ENCODE measurements around the gene TENM3. TPM values are rescaled to one million over a fixed set of nuclear protein-coding genes. Genes with fewer than 3 reads are reported as not detected.

Gene TENM3
- total RNA-seq, 1 experiment from 2014 or later, result 0.87 TPM

DNA sequence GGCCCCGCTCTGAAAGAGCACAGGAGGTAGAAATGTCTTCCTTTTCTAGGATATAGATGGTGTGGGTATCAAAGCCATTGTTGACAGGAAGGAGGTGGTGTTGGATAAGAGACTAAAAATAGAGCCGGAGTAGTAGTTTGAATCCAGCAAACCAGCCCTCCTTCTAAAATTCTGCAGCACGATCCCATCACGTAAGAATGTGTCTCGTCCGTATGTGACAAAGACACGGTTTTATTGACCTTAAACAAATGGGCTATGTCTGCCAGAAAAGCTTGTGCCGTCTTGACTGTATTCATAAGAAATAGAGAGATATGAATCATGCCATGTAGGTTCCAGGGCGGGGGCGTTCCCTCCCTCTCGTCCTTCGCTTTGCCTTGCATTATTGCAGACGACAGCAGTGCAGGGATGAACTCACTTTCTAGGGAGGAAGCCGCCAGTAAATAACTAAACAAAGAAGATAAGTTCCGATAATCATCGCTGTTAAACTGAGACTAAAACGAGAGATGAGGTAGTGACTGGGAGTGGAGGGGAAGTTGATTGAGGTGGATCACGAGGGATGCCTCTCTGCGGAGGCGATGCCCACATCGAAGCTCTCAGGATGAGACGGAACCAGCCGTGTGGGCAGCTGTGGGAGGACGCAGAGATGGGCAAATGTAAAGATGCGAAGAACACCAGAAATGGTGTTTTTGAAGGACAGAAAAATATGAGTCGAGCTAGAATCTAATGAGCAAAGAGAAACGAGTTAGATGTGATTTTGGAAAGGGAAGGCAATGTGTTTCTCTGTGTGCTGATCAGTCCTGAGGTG, 3.4 kb downstream of the TENM3 start:
- DNase-seq, result no peak
- Histone ChIP-seq H3K27me3 (ENCODE audit: low read length) (0 out of 2 replicates have a peak, but pooled peaks cover 5% of the 10 kb centered on the region), H3K9ac (ENCODE audit: low read length) (no peak overlapping the region), H3K9me3 (ENCODE audit: low read length) (no peaks in the 10 kb centered on the region), H3K4me2 (ENCODE audit: low read length) (no peak overlapping the region), H3F3A (ENCODE audit: low read length, unreplicated experiment) (no peaks in the 10 kb centered on the region), H3K36me3 (ENCODE audit: low read depth, low read length) (no peaks in the 10 kb centered on the region), H4K20me1 (ENCODE audit: low read length) (no peaks in the 10 kb centered on the region), H3K79me2 (ENCODE audit: low read length) (no peaks in the 10 kb centered on the region), H3K4me1 (ENCODE audit: insufficient read depth, low read length) (no peaks in the 10 kb centered on the region), H3K4me3 (ENCODE audit: low read length) (no peak overlapping the region), H3K27ac (ENCODE audit: low read length) (no peak overlapping the region), H2AFZ (ENCODE audit: low read length) (no peak overlapping the region), H3K9me2 (replicated peaks; ENCODE audit: low read length) (no peaks in the 10 kb centered on the region)
- ATAC-seq, result peak; percentile 20; the same call in 1 of the 2 replicates
- no TSS peak for BruUV-seq (replicated peaks)
- ChIA-PET CTCF (no interaction called here), POLR2A (ENCODE audit: unreplicated experiment) (no interaction called here)
- intact Hi-C loops (cut with micrococcal nuclease), result no loop called here
- TF ChIP-seq, protein P1, sequence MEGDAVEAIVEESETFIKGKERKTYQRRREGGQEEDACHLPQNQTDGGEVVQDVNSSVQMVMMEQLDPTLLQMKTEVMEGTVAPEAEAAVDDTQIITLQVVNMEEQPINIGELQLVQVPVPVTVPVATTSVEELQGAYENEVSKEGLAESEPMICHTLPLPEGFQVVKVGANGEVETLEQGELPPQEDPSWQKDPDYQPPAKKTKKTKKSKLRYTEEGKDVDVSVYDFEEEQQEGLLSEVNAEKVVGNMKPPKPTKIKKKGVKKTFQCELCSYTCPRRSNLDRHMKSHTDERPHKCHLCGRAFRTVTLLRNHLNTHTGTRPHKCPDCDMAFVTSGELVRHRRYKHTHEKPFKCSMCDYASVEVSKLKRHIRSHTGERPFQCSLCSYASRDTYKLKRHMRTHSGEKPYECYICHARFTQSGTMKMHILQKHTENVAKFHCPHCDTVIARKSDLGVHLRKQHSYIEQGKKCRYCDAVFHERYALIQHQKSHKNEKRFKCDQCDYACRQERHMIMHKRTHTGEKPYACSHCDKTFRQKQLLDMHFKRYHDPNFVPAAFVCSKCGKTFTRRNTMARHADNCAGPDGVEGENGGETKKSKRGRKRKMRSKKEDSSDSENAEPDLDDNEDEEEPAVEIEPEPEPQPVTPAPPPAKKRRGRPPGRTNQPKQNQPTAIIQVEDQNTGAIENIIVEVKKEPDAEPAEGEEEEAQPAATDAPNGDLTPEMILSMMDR (conservative IDR thresholded peaks at IDR 0.05; ENCODE audit: low read depth, low read length), result no peak
- TF ChIP-seq EZH2phosphoT487 (IDR thresholded peaks at IDR 0.05; ENCODE audit: borderline replicate concordance, low read length) (no peak), EZH2 (IDR thresholded peaks at IDR 0.05; ENCODE audit: low read length, unreplicated experiment) (no peak)

DNA sequence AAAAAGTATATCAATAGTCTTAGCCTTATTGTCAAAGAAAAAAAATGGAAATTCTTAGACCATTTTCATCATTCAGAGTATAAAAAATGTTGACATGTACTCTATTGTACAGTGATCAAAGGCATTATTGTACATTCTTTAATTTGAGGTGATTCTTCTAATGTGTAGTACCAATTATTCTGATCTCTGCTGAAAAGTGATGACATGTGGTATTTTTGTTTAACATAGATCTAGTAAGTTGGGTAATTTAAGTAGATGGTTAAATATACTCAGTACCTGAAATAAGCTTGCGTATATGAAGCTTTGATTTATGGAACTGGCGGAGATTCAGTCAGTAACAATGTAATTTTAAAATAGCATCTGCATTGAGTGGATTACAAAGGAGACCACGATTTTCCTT, 5.1 kb downstream of the TENM3 start:
- H3K4me3 ChIP-seq (ENCODE audit: low read length), result no peak overlapping the region
- H3K9me2 ChIP-seq (replicated peaks; ENCODE audit: low read length), result no peaks in the 10 kb centered on the region
- H3K4me1 ChIP-seq (ENCODE audit: insufficient read depth, low read length), result no peaks in the 10 kb centered on the region
- H3K27me3 ChIP-seq (ENCODE audit: low read length), result 0 out of 2 replicates have a peak, but pooled peaks cover 5% of the 10 kb centered on the region
- no peak for TF ChIP-seq EZH2 (IDR thresholded peaks at IDR 0.05; ENCODE audit: low read length, unreplicated experiment)
- intact Hi-C loops (cut with micrococcal nuclease), result no loop called here
- no peaks in the 10 kb centered on the region for H3F3A ChIP-seq (ENCODE audit: low read length, unreplicated experiment)
- no TSS peak for BruUV-seq (replicated peaks)
- H3K79me2 ChIP-seq (ENCODE audit: low read length), result no peaks in the 10 kb centered on the region
- no peak overlapping the region for H3K27ac ChIP-seq (ENCODE audit: low read length)
- no peak overlapping the region for H3K4me2 ChIP-seq (ENCODE audit: low read length)
- no peaks in the 10 kb centered on the region for H3K36me3 ChIP-seq (ENCODE audit: low read depth, low read length)
- ATAC-seq, result no peak
- no peak for DNase-seq
- H3K9me3 ChIP-seq (ENCODE audit: low read length), result no peaks in the 10 kb centered on the region
- H2AFZ ChIP-seq (ENCODE audit: low read length), result no peak overlapping the region
- POLR2A ChIA-PET (ENCODE audit: unreplicated experiment), result no interaction called here
- no peaks in the 10 kb centered on the region for H4K20me1 ChIP-seq (ENCODE audit: low read length)
- CTCF ChIA-PET, result no interaction called here
- H3K9ac ChIP-seq (ENCODE audit: low read length), result no peak overlapping the region

DNA sequence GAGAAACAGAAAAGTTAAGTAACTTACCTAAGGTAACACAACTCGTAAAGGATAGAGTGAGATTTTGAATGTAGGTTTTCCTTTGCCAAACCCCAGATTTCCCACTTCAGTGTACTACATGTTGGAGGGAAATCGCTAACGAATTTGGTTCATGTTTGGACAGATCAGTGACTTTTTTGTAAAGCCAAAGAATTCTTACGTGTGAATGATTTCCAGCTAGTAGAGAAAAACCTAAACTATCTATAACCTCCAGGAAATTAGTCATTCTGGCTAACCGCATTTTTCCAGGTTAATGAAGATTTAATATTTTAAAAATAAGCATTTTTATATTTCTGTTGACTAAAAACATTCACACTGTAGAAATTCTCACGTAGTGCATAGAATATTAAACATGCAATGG, 7.2 kb downstream of the TENM3 start:
- Histone ChIP-seq H3K4me2 (ENCODE audit: low read length) (no peak overlapping the region), H3K9me3 (ENCODE audit: low read length) (no peaks in the 10 kb centered on the region), H2AFZ (ENCODE audit: low read length) (no peak overlapping the region), H3F3A (ENCODE audit: low read length, unreplicated experiment) (no peaks in the 10 kb centered on the region), H3K4me3 (ENCODE audit: low read length) (no peak overlapping the region), H3K27ac (ENCODE audit: low read length) (no peak overlapping the region), H3K4me1 (ENCODE audit: insufficient read depth, low read length) (no peaks in the 10 kb centered on the region), H4K20me1 (ENCODE audit: low read length) (no peaks in the 10 kb centered on the region), H3K79me2 (ENCODE audit: low read length) (no peaks in the 10 kb centered on the region), H3K9me2 (replicated peaks; ENCODE audit: low read length) (no peaks in the 10 kb centered on the region), H3K9ac (ENCODE audit: low read length) (no peak overlapping the region), H3K36me3 (ENCODE audit: low read depth, low read length) (no peaks in the 10 kb centered on the region), H3K27me3 (ENCODE audit: low read length) (peaks cover 10% of the 10 kb centered on the region; the same call in 1 of the 2 replicates)
- no peak for DNase-seq
- BruUV-seq (replicated peaks), result no TSS peak
- no peak for ATAC-seq
- ChIA-PET POLR2A (ENCODE audit: unreplicated experiment) (no interaction called here), CTCF (no interaction called here)
- TF ChIP-seq EZH2 (IDR thresholded peaks at IDR 0.05; ENCODE audit: low read length, unreplicated experiment), result no peak
- intact Hi-C loops (cut with micrococcal nuclease), result no loop called here
